Endothelial cell of umbilical vein (primary cell): ENCODE data around the gene CAMTA1.

Source experiments
- EZH2 ChIP-seq: IDR thresholded peaks from 2 replicates; pipeline ENCODE4 v1.6.1; 2012; ENCODE audit warnings: borderline replicate concordance, low read depth, mild to moderate bottlenecking, moderate library complexity, low read length, inconsistent platforms; ENCODE audit not compliant: severe bottlenecking
- POLR2A ChIP-seq: IDR thresholded peaks from 2 replicates; pipeline ENCODE4 v1.6.1; 2012; ENCODE audit warnings: low read depth, mild to moderate bottlenecking, control low read depth, low read length
- TF ChIP-seq, protein P1 (sequence below), 2 donors: IDR thresholded peaks; 1 replicate in 1 of 2; 2 replicates in 1 of 2; pipeline ENCODE4 v1.5.1; 2011; ENCODE audit warnings: low read length in 2 of 2, mild to moderate bottlenecking in 2 of 2, moderate library complexity in 2 of 2, control low read depth in 1 of 2, inconsistent platforms in 1 of 2, low read depth in 1 of 2; ENCODE audit not compliant: insufficient read depth in 1 of 2; ENCODE audit errors: extremely low read depth in 1 of 2

- TF ChIP-seq, protein P1, sequence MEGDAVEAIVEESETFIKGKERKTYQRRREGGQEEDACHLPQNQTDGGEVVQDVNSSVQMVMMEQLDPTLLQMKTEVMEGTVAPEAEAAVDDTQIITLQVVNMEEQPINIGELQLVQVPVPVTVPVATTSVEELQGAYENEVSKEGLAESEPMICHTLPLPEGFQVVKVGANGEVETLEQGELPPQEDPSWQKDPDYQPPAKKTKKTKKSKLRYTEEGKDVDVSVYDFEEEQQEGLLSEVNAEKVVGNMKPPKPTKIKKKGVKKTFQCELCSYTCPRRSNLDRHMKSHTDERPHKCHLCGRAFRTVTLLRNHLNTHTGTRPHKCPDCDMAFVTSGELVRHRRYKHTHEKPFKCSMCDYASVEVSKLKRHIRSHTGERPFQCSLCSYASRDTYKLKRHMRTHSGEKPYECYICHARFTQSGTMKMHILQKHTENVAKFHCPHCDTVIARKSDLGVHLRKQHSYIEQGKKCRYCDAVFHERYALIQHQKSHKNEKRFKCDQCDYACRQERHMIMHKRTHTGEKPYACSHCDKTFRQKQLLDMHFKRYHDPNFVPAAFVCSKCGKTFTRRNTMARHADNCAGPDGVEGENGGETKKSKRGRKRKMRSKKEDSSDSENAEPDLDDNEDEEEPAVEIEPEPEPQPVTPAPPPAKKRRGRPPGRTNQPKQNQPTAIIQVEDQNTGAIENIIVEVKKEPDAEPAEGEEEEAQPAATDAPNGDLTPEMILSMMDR (IDR thresholded peaks at IDR 0.05; ENCODE audit: extremely low read depth in 1 of 2, insufficient read depth in 1 of 2, low read depth in 1 of 2, low read length in 2 of 2), result no peak
- no peak for TF ChIP-seq EZH2
- no peak for TF ChIP-seq POLR2A
These were observed 254.5 kb downstream of the CAMTA1 start for GRCh38 chr1:7039590-7040220.
